HL-60 (cell line): Measurements from ENCODE around the gene LRSAM1.

Experiments used
- POLR2AphosphoS5 ChIP-seq: IDR thresholded peaks from 2 replicates; pipeline ENCODE4 v1.6.1; 2012; ENCODE audit warnings: low read depth
- SPI1 ChIP-seq: IDR thresholded peaks from 2 replicates; pipeline ENCODE4 v1.6.1; 2012; ENCODE audit warnings: low read depth, mild to moderate bottlenecking, borderline replicate concordance
- TF ChIP-seq, protein P1 (sequence below): IDR thresholded peaks from one replicate; pipeline ENCODE4 v1.5.1; 2011; ENCODE audit warnings: low read length, control low read depth, inconsistent platforms; ENCODE audit not compliant: insufficient read depth
- TF ChIP-seq, protein P2 (sequence below): IDR thresholded peaks from 2 replicates; pipeline ENCODE4 v1.6.1; 2012; ENCODE audit warnings: low read depth; ENCODE audit not compliant: insufficient replicate concordance

- TF ChIP-seq, protein P1, sequence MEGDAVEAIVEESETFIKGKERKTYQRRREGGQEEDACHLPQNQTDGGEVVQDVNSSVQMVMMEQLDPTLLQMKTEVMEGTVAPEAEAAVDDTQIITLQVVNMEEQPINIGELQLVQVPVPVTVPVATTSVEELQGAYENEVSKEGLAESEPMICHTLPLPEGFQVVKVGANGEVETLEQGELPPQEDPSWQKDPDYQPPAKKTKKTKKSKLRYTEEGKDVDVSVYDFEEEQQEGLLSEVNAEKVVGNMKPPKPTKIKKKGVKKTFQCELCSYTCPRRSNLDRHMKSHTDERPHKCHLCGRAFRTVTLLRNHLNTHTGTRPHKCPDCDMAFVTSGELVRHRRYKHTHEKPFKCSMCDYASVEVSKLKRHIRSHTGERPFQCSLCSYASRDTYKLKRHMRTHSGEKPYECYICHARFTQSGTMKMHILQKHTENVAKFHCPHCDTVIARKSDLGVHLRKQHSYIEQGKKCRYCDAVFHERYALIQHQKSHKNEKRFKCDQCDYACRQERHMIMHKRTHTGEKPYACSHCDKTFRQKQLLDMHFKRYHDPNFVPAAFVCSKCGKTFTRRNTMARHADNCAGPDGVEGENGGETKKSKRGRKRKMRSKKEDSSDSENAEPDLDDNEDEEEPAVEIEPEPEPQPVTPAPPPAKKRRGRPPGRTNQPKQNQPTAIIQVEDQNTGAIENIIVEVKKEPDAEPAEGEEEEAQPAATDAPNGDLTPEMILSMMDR, result no peak
- TF ChIP-seq POLR2AphosphoS5, result no peak
- TF ChIP-seq, protein P2, sequence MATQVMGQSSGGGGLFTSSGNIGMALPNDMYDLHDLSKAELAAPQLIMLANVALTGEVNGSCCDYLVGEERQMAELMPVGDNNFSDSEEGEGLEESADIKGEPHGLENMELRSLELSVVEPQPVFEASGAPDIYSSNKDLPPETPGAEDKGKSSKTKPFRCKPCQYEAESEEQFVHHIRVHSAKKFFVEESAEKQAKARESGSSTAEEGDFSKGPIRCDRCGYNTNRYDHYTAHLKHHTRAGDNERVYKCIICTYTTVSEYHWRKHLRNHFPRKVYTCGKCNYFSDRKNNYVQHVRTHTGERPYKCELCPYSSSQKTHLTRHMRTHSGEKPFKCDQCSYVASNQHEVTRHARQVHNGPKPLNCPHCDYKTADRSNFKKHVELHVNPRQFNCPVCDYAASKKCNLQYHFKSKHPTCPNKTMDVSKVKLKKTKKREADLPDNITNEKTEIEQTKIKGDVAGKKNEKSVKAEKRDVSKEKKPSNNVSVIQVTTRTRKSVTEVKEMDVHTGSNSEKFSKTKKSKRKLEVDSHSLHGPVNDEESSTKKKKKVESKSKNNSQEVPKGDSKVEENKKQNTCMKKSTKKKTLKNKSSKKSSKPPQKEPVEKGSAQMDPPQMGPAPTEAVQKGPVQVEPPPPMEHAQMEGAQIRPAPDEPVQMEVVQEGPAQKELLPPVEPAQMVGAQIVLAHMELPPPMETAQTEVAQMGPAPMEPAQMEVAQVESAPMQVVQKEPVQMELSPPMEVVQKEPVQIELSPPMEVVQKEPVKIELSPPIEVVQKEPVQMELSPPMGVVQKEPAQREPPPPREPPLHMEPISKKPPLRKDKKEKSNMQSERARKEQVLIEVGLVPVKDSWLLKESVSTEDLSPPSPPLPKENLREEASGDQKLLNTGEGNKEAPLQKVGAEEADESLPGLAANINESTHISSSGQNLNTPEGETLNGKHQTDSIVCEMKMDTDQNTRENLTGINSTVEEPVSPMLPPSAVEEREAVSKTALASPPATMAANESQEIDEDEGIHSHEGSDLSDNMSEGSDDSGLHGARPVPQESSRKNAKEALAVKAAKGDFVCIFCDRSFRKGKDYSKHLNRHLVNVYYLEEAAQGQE, result no peak
- no peak for TF ChIP-seq SPI1
Measured at GRCh38 chr9:127534931-127535330, 83.6 kb downstream of the LRSAM1 start.
